GM12874 (cell line): Measurements from ENCODE around the gene PIK3CD.

Experiments used
- CTCF ChIP-seq: IDR thresholded peaks from 2 replicates; pipeline ENCODE4 v1.5.1; 2011; ENCODE audit warnings: low read depth, mild to moderate bottlenecking, control low read depth, low read length, moderate library complexity; ENCODE audit not compliant: insufficient read depth

PIK3CD gene

GRCh38 chr1:9737057-9737456, 85.5 kb downstream of the PIK3CD start:
- no peak for TF ChIP-seq CTCF

- TF ChIP-seq CTCF: no peak
Observed at GRCh38 chr1:9737671-9738070, 86.1 kb downstream of the PIK3CD start.

- no peak for TF ChIP-seq CTCF
Observed at GRCh38 chr1:9744106-9744799, 92.7 kb downstream of the PIK3CD start.

- TF ChIP-seq CTCF: no peak
Observed at GRCh38 chr1:9746211-9746610, 94.7 kb downstream of the PIK3CD start.

- no peak for TF ChIP-seq CTCF
Observed at GRCh38 chr1:9746651-9747050, 95.1 kb downstream of the PIK3CD start.

- TF ChIP-seq CTCF: no peak
Observed at GRCh38 chr1:9749361-9749760, 97.8 kb downstream of the PIK3CD start.

GRCh38 chr1:9751971-9752370, 100.4 kb downstream of the PIK3CD start:
- no peak for TF ChIP-seq CTCF

- no peak for TF ChIP-seq CTCF
Observed at GRCh38 chr1:9753121-9753531, 101.6 kb downstream of the PIK3CD start.
